SU-DHL-6 (cell line): ENCODE data around the gene THSD4.

Experiments used
- EZH2phosphoT487 ChIP-seq: fragments of 200-600 bp; sonication (generic), shearing (Covaris generic); conservative IDR thresholded peaks from 2 replicates; pipeline ENCODE4 v1.6.1; 2018; ENCODE audit warnings: mild to moderate bottlenecking, antibody characterized with exemption, low read length, moderate library complexity, mixed read lengths
- TF ChIP-seq, protein P1 (sequence below): fragments of 200-600 bp; sonication (generic); IDR thresholded peaks from one replicate; pipeline ENCODE4 v1.5.1; 2017; ENCODE audit warnings: antibody characterized with exemption, mild to moderate bottlenecking, low read length, moderate library complexity; ENCODE audit not compliant: insufficient read depth, poor library complexity, severe bottlenecking

DNA sequence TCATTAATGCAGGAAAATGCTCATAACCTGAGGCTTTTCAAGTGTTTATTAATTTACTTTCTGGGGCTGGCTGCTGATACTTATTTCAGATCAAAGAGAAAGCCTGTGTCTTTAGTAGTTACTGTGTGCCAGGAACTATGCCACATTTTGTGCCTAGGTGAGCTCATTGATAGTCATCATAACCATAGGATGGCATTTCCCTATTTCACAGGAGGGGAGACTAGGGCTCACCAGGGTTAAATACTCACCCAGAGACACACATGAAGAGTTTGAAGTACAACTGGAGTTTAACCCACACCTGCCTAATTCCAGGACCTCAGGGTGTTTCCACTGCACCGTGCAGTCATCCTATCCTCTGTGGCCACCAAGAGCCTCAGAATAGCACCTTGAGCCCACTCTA lies 430.7 kb downstream of the THSD4 start:
- TF ChIP-seq, protein P1, sequence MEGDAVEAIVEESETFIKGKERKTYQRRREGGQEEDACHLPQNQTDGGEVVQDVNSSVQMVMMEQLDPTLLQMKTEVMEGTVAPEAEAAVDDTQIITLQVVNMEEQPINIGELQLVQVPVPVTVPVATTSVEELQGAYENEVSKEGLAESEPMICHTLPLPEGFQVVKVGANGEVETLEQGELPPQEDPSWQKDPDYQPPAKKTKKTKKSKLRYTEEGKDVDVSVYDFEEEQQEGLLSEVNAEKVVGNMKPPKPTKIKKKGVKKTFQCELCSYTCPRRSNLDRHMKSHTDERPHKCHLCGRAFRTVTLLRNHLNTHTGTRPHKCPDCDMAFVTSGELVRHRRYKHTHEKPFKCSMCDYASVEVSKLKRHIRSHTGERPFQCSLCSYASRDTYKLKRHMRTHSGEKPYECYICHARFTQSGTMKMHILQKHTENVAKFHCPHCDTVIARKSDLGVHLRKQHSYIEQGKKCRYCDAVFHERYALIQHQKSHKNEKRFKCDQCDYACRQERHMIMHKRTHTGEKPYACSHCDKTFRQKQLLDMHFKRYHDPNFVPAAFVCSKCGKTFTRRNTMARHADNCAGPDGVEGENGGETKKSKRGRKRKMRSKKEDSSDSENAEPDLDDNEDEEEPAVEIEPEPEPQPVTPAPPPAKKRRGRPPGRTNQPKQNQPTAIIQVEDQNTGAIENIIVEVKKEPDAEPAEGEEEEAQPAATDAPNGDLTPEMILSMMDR = no peak
- no peak for TF ChIP-seq EZH2phosphoT487
